Measurements from ENCODE around the gene BAZ2B.

Gene BAZ2B

DNA sequence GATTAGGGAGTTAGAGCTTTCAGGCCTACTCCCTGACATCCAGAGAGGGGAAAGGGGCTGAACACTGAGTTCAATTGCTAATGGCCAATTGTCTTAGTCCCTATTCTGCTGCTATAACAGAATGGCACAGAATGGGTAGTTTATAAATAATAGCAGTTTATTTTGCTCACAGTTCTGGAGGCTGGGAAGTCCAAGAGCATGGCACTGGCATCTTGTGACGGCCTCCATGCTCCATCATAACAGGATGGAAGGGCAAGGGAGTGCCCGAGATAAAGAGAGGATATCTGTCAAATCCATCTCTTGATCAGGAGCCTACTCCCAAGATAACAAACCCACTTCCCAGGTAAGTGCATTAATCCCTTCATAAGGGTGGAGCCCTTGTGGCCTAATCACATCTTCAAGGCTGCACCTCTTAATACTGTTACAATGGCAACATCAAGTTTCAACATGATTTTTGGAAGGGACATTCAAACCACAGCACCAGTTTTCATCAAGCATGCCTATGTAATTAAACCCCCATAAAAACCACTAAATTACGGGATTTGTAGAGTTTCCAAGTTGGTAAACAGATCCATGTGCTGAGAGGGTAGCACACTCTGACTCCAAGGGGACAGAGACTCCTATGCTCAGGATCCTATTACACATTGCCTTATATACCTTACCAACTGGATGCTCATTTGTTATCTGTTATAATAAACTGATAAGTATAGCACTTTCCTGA, 44.6 kb downstream of the BAZ2B start:
- DNase-seq (ENCODE audit: extremely low read depth, insufficient read length): no peak
- Histone ChIP-seq H3K4me3 (replicated peaks; ENCODE audit: low read depth, low read length) (no peak overlapping the region), H3K27me3 (replicated peaks; ENCODE audit: control insufficient read depth, insufficient read depth, low read length) (no peaks in the 10 kb centered on the region), H3K36me3 (ENCODE audit: control insufficient read depth, insufficient read depth, low read length) (no peaks in the 10 kb centered on the region)
- no peak for TF ChIP-seq CTCF (IDR thresholded peaks at IDR 0.05; ENCODE audit: insufficient read depth, low read length, poor library complexity, severe bottlenecking)

GRCh38 chr2:159564081-159564480, 52.3 kb downstream of the BAZ2B start:
- TF ChIP-seq CTCF (IDR thresholded peaks at IDR 0.05; ENCODE audit: insufficient read depth, low read length, poor library complexity, severe bottlenecking): no peak
- DNase-seq (ENCODE audit: extremely low read depth, insufficient read length): no peak
- no peaks in the 10 kb centered on the region for H3K27me3 ChIP-seq (replicated peaks; ENCODE audit: control insufficient read depth, insufficient read depth, low read length)
- H3K36me3 ChIP-seq (ENCODE audit: control insufficient read depth, insufficient read depth, low read length): no peaks in the 10 kb centered on the region
- H3K4me3 ChIP-seq (replicated peaks; ENCODE audit: low read depth, low read length): no peak overlapping the region

GRCh38 chr2:159562248-159562647, 54.1 kb downstream of the BAZ2B start:
- no peak for DNase-seq (ENCODE audit: extremely low read depth, insufficient read length)
- H3K36me3 ChIP-seq (ENCODE audit: control insufficient read depth, insufficient read depth, low read length): no peaks in the 10 kb centered on the region
- no peak for TF ChIP-seq CTCF (IDR thresholded peaks at IDR 0.05; ENCODE audit: insufficient read depth, low read length, poor library complexity, severe bottlenecking)
- H3K27me3 ChIP-seq (replicated peaks; ENCODE audit: control insufficient read depth, insufficient read depth, low read length): no peaks in the 10 kb centered on the region
- H3K4me3 ChIP-seq (replicated peaks; ENCODE audit: low read depth, low read length): no peak overlapping the region

GRCh38 chr2:159561786-159562185, 54.6 kb downstream of the BAZ2B start:
- H3K4me3 ChIP-seq (replicated peaks; ENCODE audit: low read depth, low read length): no peak overlapping the region
- DNase-seq (ENCODE audit: extremely low read depth, insufficient read length): no peak
- H3K36me3 ChIP-seq (ENCODE audit: control insufficient read depth, insufficient read depth, low read length): no peaks in the 10 kb centered on the region
- no peaks in the 10 kb centered on the region for H3K27me3 ChIP-seq (replicated peaks; ENCODE audit: control insufficient read depth, insufficient read depth, low read length)
- TF ChIP-seq CTCF (IDR thresholded peaks at IDR 0.05; ENCODE audit: insufficient read depth, low read length, poor library complexity, severe bottlenecking): no peak

- DNase-seq (ENCODE audit: extremely low read depth, insufficient read length): no peak
- no peaks in the 10 kb centered on the region for H3K36me3 ChIP-seq (ENCODE audit: control insufficient read depth, insufficient read depth, low read length)
- no peak for TF ChIP-seq CTCF (IDR thresholded peaks at IDR 0.05; ENCODE audit: insufficient read depth, low read length, poor library complexity, severe bottlenecking)
- no peak overlapping the region for H3K4me3 ChIP-seq (replicated peaks; ENCODE audit: low read depth, low read length)
- H3K27me3 ChIP-seq (replicated peaks; ENCODE audit: control insufficient read depth, insufficient read depth, low read length): no peaks in the 10 kb centered on the region
Measured at GRCh38 chr2:159561242-159561641, 55.1 kb downstream of the BAZ2B start.

DNA sequence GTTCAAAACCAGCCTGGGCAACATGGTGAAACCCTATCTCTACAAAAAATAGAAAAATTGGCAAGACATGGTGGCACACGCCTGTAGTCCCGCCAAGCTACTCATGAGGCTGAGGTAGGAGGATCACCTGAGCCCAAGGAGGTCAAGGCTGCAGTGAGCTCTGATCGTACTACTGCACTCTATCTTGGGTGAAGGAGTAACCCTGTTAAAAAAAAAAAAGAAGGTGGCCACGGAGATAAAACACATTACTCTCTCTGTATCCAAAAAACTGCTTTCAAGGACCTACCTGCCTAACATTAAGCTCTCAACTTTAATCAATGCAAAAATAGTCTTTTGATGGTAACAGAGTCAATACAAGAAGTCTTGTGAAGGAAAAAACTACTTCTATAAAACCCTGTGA, 57.3 kb downstream of the BAZ2B start:
- DNase-seq (ENCODE audit: extremely low read depth, insufficient read length): no peak
- no peak for TF ChIP-seq CTCF (IDR thresholded peaks at IDR 0.05; ENCODE audit: insufficient read depth, low read length, poor library complexity, severe bottlenecking)
- Histone ChIP-seq H3K36me3 (ENCODE audit: control insufficient read depth, insufficient read depth, low read length) (no peaks in the 10 kb centered on the region), H3K4me3 (replicated peaks; ENCODE audit: low read depth, low read length) (no peak overlapping the region), H3K27me3 (replicated peaks; ENCODE audit: control insufficient read depth, insufficient read depth, low read length) (no peaks in the 10 kb centered on the region)

Measured in GM06990 (cell line).